HCT116 (cell line): ENCODE results near the gene CEP72. TPM values are rescaled to one million over a fixed set of nuclear protein-coding genes. Genes with fewer than 3 reads are reported as not detected.

Experiments
- ATAC-seq: fragments of 200-7000 bp; cut with Tn5 transposase; 2 replicates; pipeline ENCODE4 v1.9.1; 2020; ENCODE audit warnings: mild to moderate bottlenecking, moderate library complexity
- BruUV-seq: library from RNA; stranded (reverse); fragments of 400-500 nt; replicated peaks from 2 replicates; lab custom pipeline; 2021; lab: Mats Ljungman, UMichigan
- CTCF ChIA-PET: fragments of 300-600 bp; sonication (Branson Sonifier 250); formaldehyde crosslinking; loops from one replicate; lab custom pipeline; 2021; ENCODE audit warnings: antibody characterized with exemption; lab: Charles Lee
- POLR2A ChIA-PET: fragments of 300-600, 350-600 bp; sonication (Branson Sonifier 250); formaldehyde crosslinking; loops from one replicate; lab custom pipeline; 2021; ENCODE audit warnings: antibody characterized with exemption; lab: Charles Lee
- RAD21 ChIA-PET, 2 experiments: fragments of 300-600 bp; sonication (Branson Sonifier 250); formaldehyde crosslinking; loops; one replicate each; lab custom pipeline; 2023; ENCODE audit warnings: low total read pairs in 2 of 2; ENCODE audit not compliant: uncharacterized antibody in 2 of 2, unreplicated experiment in 2 of 2, low non-redundant PET in 1 of 2; lab: Charles Lee
- DNase-seq: peaks from one replicate; pipeline ENCODE4 v3.0.0-alpha.2; 2010; ENCODE audit warnings: low read depth, low spot score
- H2AFZ ChIP-seq: fragments of 200-600 bp; shearing (Covaris generic), sonication (generic); 2 replicates; pipeline ENCODE4 v1.6.1; 2017; ENCODE audit warnings: low read depth, mixed run types, mixed read lengths, antibody characterized with exemption, low read length; ENCODE audit not compliant: poor library complexity, severe bottlenecking
- H3K27ac ChIP-seq: 2 replicates; pipeline ENCODE4 v1.5.1; 2012; ENCODE audit warnings: low read depth, low read length
- H3K27me3 ChIP-seq: fragments of 200-600 bp; sonication (generic); 2 replicates; pipeline ENCODE4 v1.6.1; 2016; ENCODE audit warnings: mixed run types, low read length, mixed read lengths; ENCODE audit not compliant: insufficient read depth
- H3K36me3 ChIP-seq, 2 experiments: fragments of 200-500 bp in 1 of 2; fragments of 200-600 bp in 1 of 2; sonication (Bioruptor generic) in 1 of 2; sonication (generic) in 1 of 2; 2 replicates each; pipeline versions ENCODE4 v1.5.1 to v1.6.1; 2014 to 2016; ENCODE audit warnings: low read length in 2 of 2, inconsistent platforms in 1 of 2, mixed read lengths in 1 of 2, mixed run types in 1 of 2; ENCODE audit not compliant: insufficient read depth in 2 of 2, control insufficient read depth in 1 of 2
- H3K4me1 ChIP-seq, 2 experiments: fragments of 200-600 bp in 1 of 2; sonication (generic) in 1 of 2; 2 replicates each; pipeline versions ENCODE4 v1.5.1 to v1.6.1; 2012 to 2017; ENCODE audit warnings: low read length in 2 of 2, inconsistent platforms in 1 of 2, mild to moderate bottlenecking in 1 of 2, mixed read lengths in 1 of 2, mixed run types in 1 of 2, moderate library complexity in 1 of 2; ENCODE audit not compliant: insufficient read depth in 2 of 2, control insufficient read depth in 1 of 2
- H3K4me2 ChIP-seq: fragments of 200-600 bp; sonication (generic); 2 replicates; pipeline ENCODE4 v1.6.1; 2017; ENCODE audit warnings: mixed run types, low read length, mixed read lengths
- H3K4me3 ChIP-seq, 2 experiments: fragments of 200-600 bp in 1 of 2; sonication (generic) in 1 of 2; replicated peaks in 1 of 2; 2 replicates each; pipeline ENCODE4 v1.5.1; 2011 to 2016; ENCODE audit warnings: low read length in 2 of 2, control low read depth in 1 of 2, low read depth in 1 of 2, mild to moderate bottlenecking in 1 of 2, mixed read lengths in 1 of 2, mixed run types in 1 of 2
- H3K79me2 ChIP-seq: fragments of 200-600 bp; sonication (generic); 2 replicates; pipeline ENCODE4 v1.6.1; 2017; ENCODE audit warnings: mild to moderate bottlenecking, mixed run types, low read length, moderate library complexity, mixed read lengths; ENCODE audit not compliant: insufficient read depth
- H3K9ac ChIP-seq: fragments of 200-600 bp; sonication (generic); 2 replicates; pipeline ENCODE4 v1.6.1; 2016; ENCODE audit warnings: low read length, mixed read lengths
- H3K9me2 ChIP-seq: fragments of 200-600 bp; sonication (generic), shearing (Covaris generic); 2 replicates; pipeline ENCODE4 v1.6.1; 2017; ENCODE audit warnings: mixed run types, mild to moderate bottlenecking, moderate library complexity; ENCODE audit not compliant: insufficient read depth
- H3K9me3 ChIP-seq, 2 experiments: fragments of 200-500 bp in 1 of 2; fragments of 200-600 bp in 1 of 2; sonication (Bioruptor generic) in 1 of 2; sonication (generic) in 1 of 2; 2 replicates each; pipeline ENCODE4 v1.6.1; 2014 to 2017; ENCODE audit warnings: low read length in 2 of 2, mixed read lengths in 2 of 2, inconsistent platforms in 1 of 2, low read depth in 1 of 2, mild to moderate bottlenecking in 1 of 2, mixed run types in 1 of 2, moderate library complexity in 1 of 2; ENCODE audit not compliant: control insufficient read depth in 1 of 2, insufficient read depth in 1 of 2
- H4K20me1 ChIP-seq: fragments of 200-600 bp; sonication (generic), shearing (Covaris generic); 2 replicates; pipeline ENCODE4 v1.6.1; 2017; ENCODE audit warnings: mixed run types, mild to moderate bottlenecking, moderate library complexity; ENCODE audit not compliant: insufficient read depth
- EGR1 ChIP-seq: IDR thresholded peaks from 2 replicates; pipeline ENCODE4 v1.6.1; 2012; ENCODE audit warnings: low read depth
- EZH2 ChIP-seq: fragments of 200-600 bp; sonication (generic); IDR thresholded peaks from 2 replicates; pipeline ENCODE4 v1.6.1; 2017; ENCODE audit warnings: antibody characterized with exemption, mixed run types
- EZH2phosphoT487 ChIP-seq: fragments of 200-600 bp; IDR thresholded peaks from 2 replicates; pipeline ENCODE4 v1.6.1; 2018; ENCODE audit warnings: antibody characterized with exemption, borderline replicate concordance
- FOSL1 ChIP-seq: IDR thresholded peaks from 2 replicates; pipeline ENCODE4 v1.6.1; 2012; ENCODE audit warnings: low read depth
- JUND ChIP-seq: IDR thresholded peaks from 2 replicates; pipeline ENCODE4 v1.6.1; 2012
- POLR2A ChIP-seq: IDR thresholded peaks from 2 replicates; pipeline ENCODE4 v1.7.0; 2011; ENCODE audit warnings: borderline replicate concordance; ENCODE audit not compliant: insufficient read depth, insufficient read length; ENCODE audit errors: extremely low read depth
- RAD21 ChIP-seq: IDR thresholded peaks from 2 replicates; pipeline ENCODE4 v1.6.1; 2012; ENCODE audit warnings: low read depth, mild to moderate bottlenecking
- SIN3A ChIP-seq: IDR thresholded peaks from 2 replicates; pipeline ENCODE4 v1.6.1; 2012; ENCODE audit warnings: low read depth
- SP1 ChIP-seq: IDR thresholded peaks from 2 replicates; pipeline ENCODE4 v1.6.1; 2012; ENCODE audit warnings: low read depth
- YY1 ChIP-seq: IDR thresholded peaks from 2 replicates; pipeline ENCODE4 v1.6.1; 2011; ENCODE audit warnings: low read length, low read depth, moderate library complexity, mild to moderate bottlenecking; ENCODE audit not compliant: insufficient replicate concordance; ENCODE audit errors: extremely low read depth
- ZFX ChIP-seq: fragments of 450-650 bp; IDR thresholded peaks from 2 replicates; pipeline ENCODE4 v1.6.1; 2017
- ZNF274 ChIP-seq: fragments of 200-500 bp; sonication (Bioruptor generic); IDR thresholded peaks from 2 replicates; pipeline ENCODE4 v1.6.1; 2014; ENCODE audit warnings: mild to moderate bottlenecking, low read depth, low read length, inconsistent platforms
- intact Hi-C: fragments of 100-400 bp; cut with micrococcal nuclease; formaldehyde crosslinking; loops from 2 replicates; pipeline ENCODE4 v1.10.0; 2022
- total RNA-seq: library from RNA; stranded (reverse); gene quantifications from one replicate; pipeline ENCODE4 v1.2.1, GENCODE V29; 2021; ENCODE audit not compliant: unreplicated experiment
- TF ChIP-seq, protein P1 (sequence below): IDR thresholded peaks from 2 replicates; pipeline ENCODE4 v1.6.1; 2012; ENCODE audit warnings: low read depth
- TF ChIP-seq, protein P2 (sequence below): IDR thresholded peaks from 2 replicates; pipeline ENCODE4 v1.6.1; 2012
- TF ChIP-seq, protein P3 (sequence below): IDR thresholded peaks from 2 replicates; pipeline ENCODE4 v1.6.1; 2012
- TF ChIP-seq, protein P4 (sequence below): IDR thresholded peaks from 2 replicates; pipeline ENCODE4 v1.6.1; 2011; ENCODE audit warnings: mild to moderate bottlenecking, low read length, moderate library complexity; ENCODE audit not compliant: insufficient replicate concordance; ENCODE audit errors: extremely low read depth

CEP72 gene
- total RNA-seq, 1 experiment from 2014 or later = 25.6 TPM

DNA sequence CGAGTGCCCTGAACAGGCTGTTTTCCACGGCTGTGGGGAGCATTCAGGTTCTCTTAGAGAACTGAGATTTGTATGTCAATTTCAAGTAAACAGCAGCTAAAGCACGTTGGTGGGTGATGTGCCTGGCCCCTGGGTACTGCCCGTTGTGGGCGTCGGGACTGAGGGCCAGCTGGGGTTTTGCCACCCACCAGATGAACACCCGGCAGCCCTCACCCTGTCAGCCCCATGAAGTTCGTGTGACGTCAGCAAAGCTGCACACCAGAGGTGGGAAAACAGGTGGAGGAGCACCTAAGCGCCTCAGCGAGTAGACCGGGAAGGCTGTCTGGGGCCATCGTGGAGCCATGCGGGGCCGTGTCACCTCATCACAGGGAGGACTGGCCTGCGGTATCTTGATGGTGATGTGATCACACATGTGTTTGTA, 9.2 kb downstream of the CEP72 start:
- TF ChIP-seq SIN3A = no peak
- TF ChIP-seq, protein P1, sequence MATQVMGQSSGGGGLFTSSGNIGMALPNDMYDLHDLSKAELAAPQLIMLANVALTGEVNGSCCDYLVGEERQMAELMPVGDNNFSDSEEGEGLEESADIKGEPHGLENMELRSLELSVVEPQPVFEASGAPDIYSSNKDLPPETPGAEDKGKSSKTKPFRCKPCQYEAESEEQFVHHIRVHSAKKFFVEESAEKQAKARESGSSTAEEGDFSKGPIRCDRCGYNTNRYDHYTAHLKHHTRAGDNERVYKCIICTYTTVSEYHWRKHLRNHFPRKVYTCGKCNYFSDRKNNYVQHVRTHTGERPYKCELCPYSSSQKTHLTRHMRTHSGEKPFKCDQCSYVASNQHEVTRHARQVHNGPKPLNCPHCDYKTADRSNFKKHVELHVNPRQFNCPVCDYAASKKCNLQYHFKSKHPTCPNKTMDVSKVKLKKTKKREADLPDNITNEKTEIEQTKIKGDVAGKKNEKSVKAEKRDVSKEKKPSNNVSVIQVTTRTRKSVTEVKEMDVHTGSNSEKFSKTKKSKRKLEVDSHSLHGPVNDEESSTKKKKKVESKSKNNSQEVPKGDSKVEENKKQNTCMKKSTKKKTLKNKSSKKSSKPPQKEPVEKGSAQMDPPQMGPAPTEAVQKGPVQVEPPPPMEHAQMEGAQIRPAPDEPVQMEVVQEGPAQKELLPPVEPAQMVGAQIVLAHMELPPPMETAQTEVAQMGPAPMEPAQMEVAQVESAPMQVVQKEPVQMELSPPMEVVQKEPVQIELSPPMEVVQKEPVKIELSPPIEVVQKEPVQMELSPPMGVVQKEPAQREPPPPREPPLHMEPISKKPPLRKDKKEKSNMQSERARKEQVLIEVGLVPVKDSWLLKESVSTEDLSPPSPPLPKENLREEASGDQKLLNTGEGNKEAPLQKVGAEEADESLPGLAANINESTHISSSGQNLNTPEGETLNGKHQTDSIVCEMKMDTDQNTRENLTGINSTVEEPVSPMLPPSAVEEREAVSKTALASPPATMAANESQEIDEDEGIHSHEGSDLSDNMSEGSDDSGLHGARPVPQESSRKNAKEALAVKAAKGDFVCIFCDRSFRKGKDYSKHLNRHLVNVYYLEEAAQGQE = no peak
- TF ChIP-seq, protein P2, sequence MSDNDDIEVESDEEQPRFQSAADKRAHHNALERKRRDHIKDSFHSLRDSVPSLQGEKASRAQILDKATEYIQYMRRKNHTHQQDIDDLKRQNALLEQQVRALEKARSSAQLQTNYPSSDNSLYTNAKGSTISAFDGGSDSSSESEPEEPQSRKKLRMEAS = no peak
- no peak for TF ChIP-seq EZH2phosphoT487
- no peak for TF ChIP-seq POLR2A
- no peak for TF ChIP-seq EGR1
- TF ChIP-seq ZNF274 = no peak
- no peak for TF ChIP-seq RAD21
- TF ChIP-seq YY1 = no peak
- TF ChIP-seq JUND = no peak
- no peak for TF ChIP-seq EZH2
- TF ChIP-seq, protein P3, sequence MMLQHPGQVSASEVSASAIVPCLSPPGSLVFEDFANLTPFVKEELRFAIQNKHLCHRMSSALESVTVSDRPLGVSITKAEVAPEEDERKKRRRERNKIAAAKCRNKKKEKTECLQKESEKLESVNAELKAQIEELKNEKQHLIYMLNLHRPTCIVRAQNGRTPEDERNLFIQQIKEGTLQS = no peak
- TF ChIP-seq ZFX = no peak
- TF ChIP-seq FOSL1 = no peak
- TF ChIP-seq, protein P4, sequence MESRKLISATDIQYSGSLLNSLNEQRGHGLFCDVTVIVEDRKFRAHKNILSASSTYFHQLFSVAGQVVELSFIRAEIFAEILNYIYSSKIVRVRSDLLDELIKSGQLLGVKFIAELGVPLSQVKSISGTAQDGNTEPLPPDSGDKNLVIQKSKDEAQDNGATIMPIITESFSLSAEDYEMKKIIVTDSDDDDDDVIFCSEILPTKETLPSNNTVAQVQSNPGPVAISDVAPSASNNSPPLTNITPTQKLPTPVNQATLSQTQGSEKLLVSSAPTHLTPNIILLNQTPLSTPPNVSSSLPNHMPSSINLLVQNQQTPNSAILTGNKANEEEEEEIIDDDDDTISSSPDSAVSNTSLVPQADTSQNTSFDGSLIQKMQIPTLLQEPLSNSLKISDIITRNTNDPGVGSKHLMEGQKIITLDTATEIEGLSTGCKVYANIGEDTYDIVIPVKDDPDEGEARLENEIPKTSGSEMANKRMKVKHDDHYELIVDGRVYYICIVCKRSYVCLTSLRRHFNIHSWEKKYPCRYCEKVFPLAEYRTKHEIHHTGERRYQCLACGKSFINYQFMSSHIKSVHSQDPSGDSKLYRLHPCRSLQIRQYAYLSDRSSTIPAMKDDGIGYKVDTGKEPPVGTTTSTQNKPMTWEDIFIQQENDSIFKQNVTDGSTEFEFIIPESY = no peak
- TF ChIP-seq SP1 = no peak
- H3K9me2 ChIP-seq = no peaks in the 10 kb centered on the region
- peaks cover 5% of the 10 kb centered on the region; the same call in 1 of the 2 replicates for H4K20me1 ChIP-seq
- H2AFZ ChIP-seq = no peak overlapping the region
- no peak overlapping the region for H3K9ac ChIP-seq
- no peaks in the 10 kb centered on the region for H3K9me3 ChIP-seq
- ChIA-PET RAD21 (no interaction called here), CTCF (no interaction called here), POLR2A (no interaction called here)
- H3K4me1 ChIP-seq = no peaks in the 10 kb centered on the region
- no peaks in the 10 kb centered on the region for H3K27me3 ChIP-seq
- H3K27ac ChIP-seq = no peak overlapping the region
- H3K36me3 ChIP-seq = peaks cover 30 to 51% of the 10 kb centered on the region in 2 experiments; a peak in 3 of 4 replicates
- intact Hi-C loops = no loop called here
- no peak overlapping the region for H3K4me3 ChIP-seq
- DNase-seq (no peak), ATAC-seq (no peak)
- H3K4me2 ChIP-seq = no peak overlapping the region
- peaks cover 24% of the 10 kb centered on the region for H3K79me2 ChIP-seq
- no TSS peak for BruUV-seq
